Measurements from ENCODE around the gene CEP135.
A peak's percentile ranks its signal among the peaks of the same experiment; 100 is the strongest.
"Not testable (repeated sequence)": the region's sequence is repeated elsewhere in the genome, so short reads cannot be mapped to it uniquely, and the experiment has no call there.

CEP135 gene

GRCh38 chr4:56028165-56028564, 79.4 kb downstream of the CEP135 start:
- DNase-seq, result no peak

GRCh38 chr4:56038487-56039162, 89.9 kb downstream of the CEP135 start:
- DNase-seq, result no peak

GRCh38 chr4:56040842-56041241, 92.1 kb downstream of the CEP135 start:
- DNase-seq, result no peak

GRCh38 chr4:56042225-56042624, 93.5 kb downstream of the CEP135 start:
- DNase-seq, result no peak

GRCh38 chr4:56048383-56048701, 99.6 kb downstream of the CEP135 start:
- peak; percentile 17 for DNase-seq

GRCh38 chr4:56048702-56049431, 100.1 kb downstream of the CEP135 start:
- DNase-seq, result peak; percentile 62

GRCh38 chr4:56050625-56051024, 101.9 kb downstream of the CEP135 start:
- no peak for DNase-seq

- DNase-seq, result no peak
These were observed 102.4 kb downstream of the CEP135 start for GRCh38 chr4:56051029-56051709.

- no peak for DNase-seq
These were observed 102.9 kb downstream of the CEP135 start for GRCh38 chr4:56051710-56052075.

- DNase-seq, result no peak
These were observed 103.7 kb downstream of the CEP135 start for GRCh38 chr4:56052481-56052880.

GRCh38 chr4:56052966-56053365, 104.2 kb downstream of the CEP135 start:
- no peak for DNase-seq

GRCh38 chr4:56055027-56055977, 106.6 kb downstream of the CEP135 start:
- no peak for DNase-seq

- DNase-seq, result no peak
These were observed 107.2 kb downstream of the CEP135 start for GRCh38 chr4:56055991-56056390.

- DNase-seq, result no peak
These were observed 109.8 kb downstream of the CEP135 start for GRCh38 chr4:56058555-56058954.

- no peak for DNase-seq
These were observed 111.3 kb downstream of the CEP135 start for GRCh38 chr4:56060036-56060435.

GRCh38 chr4:56062106-56062505, 113.4 kb downstream of the CEP135 start:
- DNase-seq, result no peak

- DNase-seq, result no peak
These were observed 113.9 kb downstream of the CEP135 start for GRCh38 chr4:56062526-56063145.

GRCh38 chr4:56066493-56066892, 117.7 kb downstream of the CEP135 start:
- no peak for DNase-seq

GRCh38 chr4:56067826-56068225, 119.1 kb downstream of the CEP135 start:
- DNase-seq, result no peak

GRCh38 chr4:56072730-56073129, 124.0 kb downstream of the CEP135 start:
- DNase-seq, result not testable (repeated sequence)

- DNase-seq, result no peak
These were observed 128.9 kb downstream of the CEP135 start for GRCh38 chr4:56077676-56078075.

- DNase-seq, result peak; percentile 39
These were observed 130.1 kb downstream of the CEP135 start for GRCh38 chr4:56078866-56079265.

GRCh38 chr4:56080384-56080783, 131.6 kb downstream of the CEP135 start:
- DNase-seq, result no peak
